CD4-positive, alpha-beta T cell treated with Interleukin-10 for 1 hour (primary cell): ENCODE data around the gene MAN2A2.
"Not testable (repeated sequence)": the region's sequence is repeated elsewhere in the genome, so short reads cannot be mapped to it uniquely, and the experiment has no call there.

Source experiments
- DNase-seq: peaks from one replicate; pipeline ENCODE4 v3.0.0-alpha.2; 2020

Gene MAN2A2

DNA sequence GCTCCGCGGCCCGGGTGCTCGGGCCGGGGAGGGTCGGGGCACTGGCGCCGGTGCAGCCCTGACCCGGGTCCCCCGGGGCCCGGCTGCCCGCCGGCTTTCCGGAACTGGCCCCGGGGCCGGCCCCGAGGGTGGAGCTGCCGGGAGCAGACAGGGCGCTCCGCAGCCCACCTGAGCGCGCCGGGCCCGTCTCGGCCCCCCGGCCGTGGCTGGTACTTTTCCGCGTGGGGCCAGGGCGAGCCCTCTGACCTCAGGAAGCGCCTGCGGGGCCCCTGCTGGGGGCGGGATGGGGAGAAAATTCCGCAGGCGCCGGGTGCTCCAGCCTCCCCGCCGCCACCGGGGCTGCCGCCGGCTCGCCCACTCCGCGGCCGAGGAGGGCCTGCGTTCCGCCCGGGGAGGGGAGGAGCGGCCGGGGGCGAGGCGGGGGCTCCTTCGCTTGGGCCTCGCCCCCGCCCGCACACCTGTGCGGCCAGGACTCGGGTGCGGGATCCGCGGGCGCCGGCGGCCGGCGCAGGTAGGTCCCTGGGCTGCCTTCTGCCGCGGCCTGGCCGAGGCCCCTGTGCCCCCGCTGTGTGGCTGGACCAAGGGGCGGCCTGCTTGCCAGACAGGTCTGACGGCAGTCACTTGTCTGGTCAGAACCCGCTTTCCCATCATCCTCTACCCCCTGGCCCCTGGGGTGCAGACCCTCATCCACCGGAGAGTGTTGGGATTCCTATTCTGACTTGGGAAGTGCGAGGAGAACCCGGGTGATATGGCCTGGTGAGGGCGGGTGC lies 31.2 kb upstream of the MAN2A2 start:
- no peak for DNase-seq

DNA sequence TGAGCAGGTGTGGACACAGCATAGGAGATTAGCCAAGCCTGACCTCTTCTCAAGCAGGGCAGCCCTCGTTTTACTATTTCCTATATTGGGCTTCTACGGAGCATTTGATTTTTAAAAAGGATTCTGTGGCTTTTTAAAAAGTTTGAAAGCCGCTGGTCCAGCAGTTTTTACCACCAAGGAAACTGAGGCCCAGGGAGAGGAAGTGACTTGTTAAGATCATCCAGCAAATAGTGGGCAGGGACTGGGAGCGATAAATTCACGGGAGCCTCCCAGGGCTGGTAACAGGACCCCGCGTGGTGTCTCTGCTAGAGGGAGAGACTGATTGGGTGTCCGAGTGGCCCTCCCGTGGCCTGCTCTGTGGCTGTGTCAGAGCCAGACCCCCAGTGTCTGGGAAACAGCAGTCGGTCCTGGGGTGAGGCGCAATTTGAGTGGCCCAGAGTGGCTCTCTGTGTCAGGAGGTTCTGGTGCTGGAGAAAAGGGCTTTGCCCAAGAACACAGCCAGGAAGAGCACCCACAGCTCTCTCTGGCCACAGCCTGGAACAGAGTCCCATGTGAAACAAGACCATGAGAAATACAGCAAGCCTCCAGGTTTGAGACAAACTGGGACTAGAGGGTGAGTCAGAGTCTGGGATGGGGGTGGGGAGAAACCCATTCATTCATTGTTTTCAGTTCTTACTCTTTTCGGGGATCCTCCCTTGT lies 30.5 kb upstream of the MAN2A2 start:
- no peak for DNase-seq

DNA sequence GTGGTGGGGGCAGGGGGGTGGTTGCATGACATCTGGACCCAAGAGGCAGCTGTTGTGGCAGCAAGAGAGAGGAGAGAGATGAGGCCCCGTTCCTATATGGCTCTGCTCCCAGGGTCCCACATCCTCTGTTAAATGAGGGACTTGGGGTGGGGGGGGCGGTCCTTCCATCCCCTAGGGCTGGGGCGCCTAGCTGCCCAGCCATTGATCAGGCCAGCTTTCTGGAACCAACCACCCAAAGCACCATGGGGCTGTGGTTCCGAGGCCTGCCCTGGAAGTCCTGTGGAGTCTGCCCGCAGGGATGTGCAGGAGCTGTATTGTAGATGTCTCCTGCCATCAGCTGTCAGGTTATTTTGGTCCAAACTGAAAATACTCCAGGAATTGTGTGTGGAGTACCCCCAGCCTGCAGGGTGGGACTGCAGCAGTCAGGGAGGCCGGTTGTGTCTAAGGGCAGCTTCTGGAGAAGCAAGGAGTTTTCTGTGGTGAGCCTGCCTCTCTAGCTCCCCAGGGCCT lies 29.6 kb upstream of the MAN2A2 start:
- no peak for DNase-seq

DNA sequence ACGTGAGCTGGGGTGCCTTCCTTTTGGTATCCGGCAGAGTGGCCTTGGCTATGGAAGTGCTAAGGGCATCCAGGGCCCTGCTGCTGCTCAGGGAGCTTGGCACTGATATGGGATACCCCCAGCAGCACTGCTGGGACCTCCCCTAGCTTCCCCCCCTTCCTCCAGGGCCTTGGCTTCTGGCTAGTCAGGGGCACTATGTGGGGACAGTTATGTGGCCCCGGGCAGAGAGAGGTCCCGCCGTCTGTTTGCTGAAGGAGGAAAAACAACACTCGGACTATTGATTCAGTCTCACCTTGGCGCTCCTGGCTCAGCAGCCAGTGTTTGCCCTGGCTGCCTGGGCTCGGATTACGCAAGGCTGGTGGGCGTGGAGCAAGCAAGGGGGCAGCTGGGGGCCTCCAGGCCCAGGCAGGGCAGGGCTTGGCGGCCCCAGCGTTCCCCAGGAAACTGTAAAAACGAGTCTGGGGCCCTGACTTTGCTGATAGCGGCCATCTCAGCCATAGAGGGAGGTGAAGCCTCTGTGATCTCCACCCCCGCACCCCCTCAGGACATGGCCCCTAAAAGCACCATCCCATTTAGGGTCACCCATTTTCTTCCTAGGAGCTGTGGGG lies 29.0 kb upstream of the MAN2A2 start:
- no peak for DNase-seq

DNA sequence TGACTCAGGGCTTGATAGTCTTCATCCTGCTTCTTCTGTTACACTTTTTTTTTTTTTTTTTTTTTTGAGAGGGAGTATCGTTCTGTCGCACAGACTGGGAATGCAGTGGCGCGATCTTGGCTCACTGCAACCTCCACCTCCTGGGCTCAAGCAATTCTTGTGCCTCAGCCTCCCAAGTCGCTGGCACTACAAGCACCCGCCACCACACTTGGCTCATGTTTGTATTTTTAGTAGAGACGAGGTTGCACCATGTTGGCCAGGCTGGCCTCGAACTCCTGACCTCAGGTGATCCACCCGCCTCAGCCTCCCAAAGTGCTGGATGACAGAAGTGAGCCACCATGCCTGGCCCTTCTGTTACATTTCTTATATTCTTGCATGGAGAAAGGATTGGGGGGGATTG lies 28.1 kb upstream of the MAN2A2 start:
- DNase-seq = not testable (repeated sequence)

DNA sequence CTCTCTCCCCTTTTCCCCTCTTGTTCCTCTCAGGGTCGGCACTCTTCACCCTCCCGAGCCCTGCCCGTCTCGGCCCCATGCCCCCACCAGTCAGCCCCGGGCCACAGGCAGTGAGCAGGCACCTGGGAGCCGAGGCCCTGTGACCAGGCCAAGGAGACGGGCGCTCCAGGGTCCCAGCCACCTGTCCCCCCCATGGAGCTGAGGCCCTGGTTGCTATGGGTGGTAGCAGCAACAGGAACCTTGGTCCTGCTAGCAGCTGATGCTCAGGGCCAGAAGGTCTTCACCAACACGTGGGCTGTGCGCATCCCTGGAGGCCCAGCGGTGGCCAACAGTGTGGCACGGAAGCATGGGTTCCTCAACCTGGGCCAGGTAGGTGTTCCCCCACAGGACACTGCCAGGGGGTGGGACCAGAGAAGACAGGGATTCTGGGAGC lies 27.5 kb upstream of the MAN2A2 start:
- DNase-seq = no peak

DNA sequence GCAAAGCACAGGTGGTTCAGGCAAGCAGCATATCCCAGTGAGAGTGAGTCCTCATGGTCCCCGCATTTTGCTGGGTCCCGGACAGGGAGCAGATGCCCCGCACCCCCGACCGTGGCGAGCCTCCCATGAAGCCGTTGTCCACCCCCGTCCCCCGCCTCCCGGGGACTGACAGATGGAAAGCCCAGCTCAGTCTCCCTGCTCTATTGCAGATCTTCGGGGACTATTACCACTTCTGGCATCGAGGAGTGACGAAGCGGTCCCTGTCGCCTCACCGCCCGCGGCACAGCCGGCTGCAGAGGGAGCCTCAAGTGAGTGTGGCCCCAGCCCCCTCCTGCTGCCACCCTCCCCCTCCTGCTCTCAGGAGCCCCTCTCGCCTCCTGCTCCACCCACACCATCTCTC lies 27.1 kb upstream of the MAN2A2 start:
- no peak for DNase-seq

DNA sequence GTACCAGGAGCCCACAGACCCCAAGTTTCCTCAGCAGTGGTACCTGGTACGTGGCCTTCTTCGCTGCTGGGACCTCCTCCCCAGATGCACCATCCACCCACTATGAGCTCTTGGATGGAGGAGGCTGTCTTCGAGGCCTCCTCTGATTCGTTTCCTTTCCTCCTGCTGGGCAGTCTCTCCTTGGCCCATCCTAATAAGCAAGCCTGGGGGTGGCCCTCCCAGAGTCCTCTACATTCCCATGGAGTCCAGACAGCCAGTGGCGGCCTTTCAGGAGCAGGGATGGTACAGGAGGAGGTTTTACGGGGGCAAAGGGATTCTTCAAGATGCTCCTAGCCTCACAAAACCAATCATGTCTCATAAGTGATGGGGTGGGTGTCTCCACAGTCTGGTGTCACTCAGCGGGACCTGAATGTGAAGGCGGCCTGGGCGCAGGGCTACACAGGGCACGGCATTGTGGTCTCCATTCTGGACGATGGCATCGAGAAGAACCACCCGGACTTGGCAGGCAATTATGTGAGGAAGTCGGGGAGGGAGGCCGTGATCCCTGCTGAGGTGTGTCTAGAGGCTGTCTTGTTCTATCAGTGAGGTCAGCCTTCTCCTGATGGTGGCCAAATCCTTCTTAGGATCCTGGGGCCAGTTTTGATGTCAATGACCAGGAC lies 26.5 kb upstream of the MAN2A2 start:
- DNase-seq = no peak

DNA sequence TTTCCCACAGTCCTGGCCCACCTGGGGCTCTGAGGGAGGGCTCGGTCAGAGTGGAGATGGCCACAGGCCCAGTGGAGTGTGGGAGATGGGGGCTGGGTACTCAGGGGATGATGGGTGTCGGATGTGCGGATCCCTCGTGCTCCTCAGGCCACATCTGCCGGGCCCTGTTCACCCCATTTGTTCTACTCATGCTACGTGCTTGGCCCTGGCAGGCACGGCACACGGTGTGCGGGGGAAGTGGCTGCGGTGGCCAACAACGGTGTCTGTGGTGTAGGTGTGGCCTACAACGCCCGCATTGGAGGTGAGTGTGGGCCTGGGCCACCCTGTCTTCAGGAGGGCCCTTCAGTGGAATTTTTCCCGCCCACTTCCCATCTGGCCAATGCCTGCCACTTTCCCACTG lies 25.8 kb upstream of the MAN2A2 start:
- DNase-seq = no peak

DNA sequence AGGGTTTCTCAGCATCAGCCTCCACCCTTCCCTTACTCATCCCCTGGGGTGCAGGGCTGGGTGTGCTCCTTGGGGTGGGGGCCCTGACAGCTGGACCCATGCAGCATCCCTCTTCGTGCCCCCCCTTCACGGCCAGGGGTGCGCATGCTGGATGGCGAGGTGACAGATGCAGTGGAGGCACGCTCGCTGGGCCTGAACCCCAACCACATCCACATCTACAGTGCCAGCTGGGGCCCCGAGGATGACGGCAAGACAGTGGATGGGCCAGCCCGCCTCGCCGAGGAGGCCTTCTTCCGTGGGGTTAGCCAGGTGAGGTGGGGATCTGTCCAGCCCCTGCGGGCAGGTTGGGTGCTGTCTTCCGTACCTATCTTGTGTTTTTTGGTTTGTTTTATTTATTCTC lies 25.1 kb upstream of the MAN2A2 start:
- DNase-seq = no peak

DNA sequence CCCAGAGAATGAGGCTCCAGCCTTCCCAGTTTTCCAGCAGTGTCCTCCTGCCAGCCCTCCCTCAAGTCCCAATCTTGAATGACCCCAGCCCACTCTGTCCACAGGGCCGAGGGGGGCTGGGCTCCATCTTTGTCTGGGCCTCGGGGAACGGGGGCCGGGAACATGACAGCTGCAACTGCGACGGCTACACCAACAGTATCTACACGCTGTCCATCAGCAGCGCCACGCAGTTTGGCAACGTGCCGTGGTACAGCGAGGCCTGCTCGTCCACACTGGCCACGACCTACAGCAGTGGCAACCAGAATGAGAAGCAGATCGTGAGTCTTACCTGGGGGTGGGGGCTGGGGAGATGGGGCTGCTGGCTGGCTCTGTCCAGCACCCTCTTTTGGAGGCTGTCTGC lies 24.4 kb upstream of the MAN2A2 start:
- DNase-seq = no peak

DNA sequence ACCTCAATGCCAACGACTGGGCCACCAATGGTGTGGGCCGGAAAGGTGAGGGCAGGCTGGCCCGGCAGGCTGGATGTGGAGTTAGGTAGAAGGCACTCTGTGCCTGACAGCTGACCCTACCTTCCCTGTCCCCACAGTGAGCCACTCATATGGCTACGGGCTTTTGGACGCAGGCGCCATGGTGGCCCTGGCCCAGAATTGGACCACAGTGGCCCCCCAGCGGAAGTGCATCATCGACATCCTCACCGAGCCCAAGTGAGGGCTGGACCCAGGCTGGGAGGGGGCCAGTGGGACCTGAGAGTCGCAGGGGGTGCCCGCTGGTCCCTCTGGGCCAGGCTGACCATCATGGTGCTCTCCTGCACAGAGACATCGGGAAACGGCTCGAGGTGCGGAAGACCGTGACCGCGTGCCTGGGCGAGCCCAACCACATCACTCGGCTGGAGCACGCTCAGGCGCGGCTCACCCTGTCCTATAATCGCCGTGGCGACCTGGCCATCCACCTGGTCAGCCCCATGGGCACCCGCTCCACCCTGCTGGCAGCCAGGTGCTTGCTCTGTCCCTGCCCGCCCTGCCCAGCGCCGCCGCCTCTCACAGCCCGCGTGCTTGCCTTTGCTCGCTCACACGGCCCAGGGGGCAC lies 23.3 kb upstream of the MAN2A2 start:
- DNase-seq = no peak

DNA sequence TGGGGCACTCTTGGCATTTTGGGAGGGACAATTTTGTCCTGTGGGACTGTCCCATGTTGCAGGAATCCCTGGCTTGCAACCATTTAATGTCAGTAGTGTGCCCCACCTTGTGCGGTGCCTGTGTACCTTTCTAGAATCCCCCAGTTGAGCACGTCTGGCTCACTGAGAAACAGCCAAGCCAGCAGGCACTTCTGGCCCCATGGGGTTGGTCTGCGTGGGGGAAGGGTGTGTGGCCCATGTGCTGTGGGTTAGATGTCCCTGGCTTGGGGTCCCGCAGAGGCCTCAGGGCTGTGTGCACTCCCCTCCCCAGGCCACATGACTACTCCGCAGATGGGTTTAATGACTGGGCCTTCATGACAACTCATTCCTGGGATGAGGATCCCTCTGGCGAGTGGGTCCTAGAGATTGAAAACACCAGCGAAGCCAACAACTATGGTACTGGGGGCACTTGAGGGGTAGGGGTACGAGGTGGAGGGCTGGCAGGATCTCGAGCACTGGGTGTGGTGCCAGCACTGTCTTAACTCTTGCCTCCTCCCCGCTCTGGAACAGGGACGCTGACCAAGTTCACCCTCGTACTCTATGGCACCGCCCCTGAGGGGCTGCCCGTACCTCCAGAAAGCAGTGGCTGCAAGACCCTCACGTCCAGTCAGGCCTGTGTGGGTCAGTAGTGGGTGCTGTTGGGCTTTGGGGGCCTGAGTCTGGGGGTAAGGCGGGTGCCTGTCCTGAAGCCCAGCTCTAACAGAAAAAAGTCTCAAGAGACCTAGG lies 22.5 kb upstream of the MAN2A2 start:
- no peak for DNase-seq

DNA sequence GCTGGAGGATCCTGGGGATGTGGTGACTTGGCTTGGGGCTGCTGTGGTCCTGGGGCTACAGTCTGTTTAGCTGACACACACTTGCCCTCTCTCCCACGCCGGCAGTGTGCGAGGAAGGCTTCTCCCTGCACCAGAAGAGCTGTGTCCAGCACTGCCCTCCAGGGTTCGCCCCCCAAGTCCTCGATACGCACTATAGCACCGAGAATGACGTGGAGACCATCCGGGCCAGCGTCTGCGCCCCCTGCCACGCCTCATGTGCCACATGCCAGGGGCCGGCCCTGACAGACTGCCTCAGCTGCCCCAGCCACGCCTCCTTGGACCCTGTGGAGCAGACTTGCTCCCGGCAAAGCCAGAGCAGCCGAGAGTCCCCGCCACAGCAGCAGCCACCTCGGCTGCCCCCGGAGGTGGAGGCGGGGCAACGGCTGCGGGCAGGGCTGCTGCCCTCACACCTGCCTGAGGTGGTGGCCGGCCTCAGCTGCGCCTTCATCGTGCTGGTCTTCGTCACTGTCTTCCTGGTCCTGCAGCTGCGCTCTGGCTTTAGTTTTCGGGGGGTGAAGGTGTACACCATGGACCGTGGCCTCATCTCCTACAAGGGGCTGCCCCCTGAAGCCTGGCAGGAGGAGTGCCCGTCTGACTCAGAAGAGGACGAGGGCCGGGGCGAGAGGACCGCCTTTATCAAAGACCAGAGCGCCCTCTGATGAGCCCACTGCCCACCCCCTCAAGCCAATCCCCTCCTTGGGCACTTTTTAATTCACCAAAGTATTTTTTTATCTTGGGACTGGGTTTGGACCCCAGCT lies 21.7 kb upstream of the MAN2A2 start:
- no peak for DNase-seq

DNA sequence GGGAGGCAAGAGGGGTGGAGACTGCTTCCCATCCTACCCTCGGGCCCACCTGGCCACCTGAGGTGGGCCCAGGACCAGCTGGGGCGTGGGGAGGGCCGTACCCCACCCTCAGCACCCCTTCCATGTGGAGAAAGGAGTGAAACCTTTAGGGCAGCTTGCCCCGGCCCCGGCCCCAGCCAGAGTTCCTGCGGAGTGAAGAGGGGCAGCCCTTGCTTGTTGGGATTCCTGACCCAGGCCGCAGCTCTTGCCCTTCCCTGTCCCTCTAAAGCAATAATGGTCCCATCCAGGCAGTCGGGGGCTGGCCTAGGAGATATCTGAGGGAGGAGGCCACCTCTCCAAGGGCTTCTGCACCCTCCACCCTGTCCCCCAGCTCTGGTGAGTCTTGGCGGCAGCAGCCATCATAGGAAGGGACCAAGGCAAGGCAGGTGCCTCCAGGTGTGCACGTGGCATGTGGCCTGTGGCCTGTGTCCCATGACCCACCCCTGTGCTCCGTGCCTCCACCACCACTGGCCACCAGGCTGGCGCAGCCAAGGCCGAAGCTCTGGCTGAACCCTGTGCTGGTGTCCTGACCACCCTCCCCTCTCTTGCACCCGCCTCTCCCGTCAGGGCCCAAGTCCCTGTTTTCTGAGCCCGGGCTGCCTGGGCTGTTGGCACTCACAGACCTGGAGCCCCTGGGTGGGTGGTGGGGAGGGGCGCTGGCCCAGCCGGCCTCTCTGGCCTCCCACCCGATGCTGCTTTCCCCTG lies 21.0 kb upstream of the MAN2A2 start:
- no peak for DNase-seq

DNA sequence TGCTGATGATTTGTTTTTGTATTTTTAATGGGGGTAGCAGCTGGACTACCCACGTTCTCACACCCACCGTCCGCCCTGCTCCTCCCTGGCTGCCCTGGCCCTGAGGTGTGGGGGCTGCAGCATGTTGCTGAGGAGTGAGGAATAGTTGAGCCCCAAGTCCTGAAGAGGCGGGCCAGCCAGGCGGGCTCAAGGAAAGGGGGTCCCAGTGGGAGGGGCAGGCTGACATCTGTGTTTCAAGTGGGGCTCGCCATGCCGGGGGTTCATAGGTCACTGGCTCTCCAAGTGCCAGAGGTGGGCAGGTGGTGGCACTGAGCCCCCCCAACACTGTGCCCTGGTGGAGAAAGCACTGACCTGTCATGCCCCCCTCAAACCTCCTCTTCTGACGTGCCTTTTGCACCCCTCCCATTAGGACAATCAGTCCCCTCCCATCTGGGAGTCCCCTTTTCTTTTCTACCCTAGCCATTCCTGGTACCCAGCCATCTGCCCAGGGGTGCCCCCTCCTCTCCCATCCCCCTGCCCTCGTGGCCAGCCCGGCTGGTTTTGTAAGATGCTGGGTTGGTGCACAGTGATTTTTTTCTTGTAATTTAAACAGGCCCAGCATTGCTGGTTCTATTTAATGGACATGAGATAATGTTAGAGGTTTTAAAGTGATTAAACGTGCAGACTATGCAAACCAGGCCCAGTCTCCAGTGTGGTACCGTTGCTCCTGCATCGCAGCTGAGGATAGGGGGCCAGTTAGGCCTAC lies 20.1 kb upstream of the MAN2A2 start:
- DNase-seq = no peak

DNA sequence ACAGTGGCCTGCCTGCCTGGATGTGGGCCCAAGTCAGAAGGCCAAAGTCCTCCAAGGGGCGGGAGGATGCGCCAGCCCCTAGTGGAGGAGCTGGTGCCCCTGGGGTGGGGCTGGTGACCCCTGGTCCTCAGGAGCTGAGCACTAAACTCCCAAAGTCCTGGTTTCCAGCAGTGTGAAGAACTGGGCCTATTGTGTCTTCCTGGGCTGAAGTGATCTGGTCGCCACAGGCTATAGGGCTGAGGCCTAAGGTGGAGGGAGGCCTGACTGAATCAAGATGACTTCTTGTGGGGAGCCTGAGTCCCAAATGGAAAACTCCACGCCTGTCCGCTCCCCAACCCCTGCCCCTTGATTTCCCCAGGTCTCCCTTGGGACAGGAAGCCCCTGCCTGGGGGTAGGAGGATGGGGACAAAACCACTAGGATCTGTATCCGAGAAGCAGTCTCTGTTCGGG lies 19.6 kb upstream of the MAN2A2 start:
- DNase-seq = no peak

DNA sequence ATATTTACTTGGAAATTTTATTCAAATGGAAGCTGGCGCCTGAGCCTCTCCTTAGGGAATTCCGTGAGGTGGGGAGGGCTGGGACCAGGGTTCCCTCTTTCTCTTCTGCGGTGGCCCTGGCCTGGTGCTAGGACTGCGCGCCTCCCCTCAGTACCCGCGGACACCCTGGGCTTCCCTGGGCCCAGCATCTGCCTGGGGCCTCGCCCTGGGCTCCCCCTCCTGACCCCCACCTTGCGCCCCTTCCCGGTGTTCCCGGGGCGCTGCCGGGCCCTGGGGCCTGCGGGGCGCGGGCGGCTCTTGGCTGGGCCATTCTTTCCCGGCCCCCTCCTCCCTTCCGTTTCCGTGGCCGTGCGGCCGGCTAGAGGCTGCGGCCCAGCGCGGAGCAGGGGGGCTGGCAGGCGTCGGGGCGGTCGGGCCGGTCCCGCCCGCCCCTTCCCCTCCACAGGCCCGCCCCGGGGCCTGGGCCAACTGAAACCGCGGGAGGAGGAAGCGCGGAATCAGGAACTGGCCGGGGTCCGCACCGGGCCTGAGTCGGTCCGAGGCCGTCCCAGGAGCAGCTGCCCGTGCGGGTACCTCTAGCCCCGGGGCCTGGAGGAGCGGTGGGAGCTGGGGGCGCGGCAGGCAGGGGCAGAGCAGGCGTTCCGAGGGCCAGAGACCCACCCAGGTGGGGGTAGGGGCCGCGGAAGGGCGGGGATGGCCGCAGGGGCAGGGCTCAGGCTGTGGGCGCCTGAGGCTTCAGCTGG lies 19.0 kb upstream of the MAN2A2 start, which contains the start of gene FES:
Gene FES, plus strand, starts transcription at position 529 of the 743 bp plus-strand sequence. CDS start 542 bp downstream, outside the sequence.
- no peak for DNase-seq
